Stimulated activated CD8-positive, alpha-beta memory T cell treated with anti-CD3 and anti-CD28 coated beads, Interleukin-15, amount 100 ng/mL, for 4 hours (primary cell): ENCODE data around the gene ARHGEF12.
"Not testable (repeated sequence)": the region's sequence is repeated elsewhere in the genome, so short reads cannot be mapped to it uniquely, and the experiment has no call there.

ENCODE experiments used
- DNase-seq, 2 donors: peaks; one replicate each; pipeline ENCODE4 v3.0.0-alpha.2; 2020; ENCODE audit warnings: low read depth in 2 of 2

The ARHGEF12 gene

GRCh38 chr11:120494595-120494994 is 158.4 kb downstream of the ARHGEF12 start:
- no peak for DNase-seq

GRCh38 chr11:120499088-120499487 is 162.9 kb downstream of the ARHGEF12 start:
- no peak for DNase-seq

- no peak for DNase-seq
Observed at GRCh38 chr11:120499859-120500258, 163.6 kb downstream of the ARHGEF12 start.

- DNase-seq = no peak
Observed at GRCh38 chr11:120500414-120501071, 164.3 kb downstream of the ARHGEF12 start.

GRCh38 chr11:120501440-120501839 is 165.2 kb downstream of the ARHGEF12 start:
- no peak for DNase-seq

- DNase-seq = no peak
Observed at GRCh38 chr11:120501976-120502755, 166.0 kb downstream of the ARHGEF12 start.

GRCh38 chr11:120503529-120503928 is 167.3 kb downstream of the ARHGEF12 start:
- not testable (repeated sequence) for DNase-seq

GRCh38 chr11:120505801-120506425 is 169.7 kb downstream of the ARHGEF12 start:
- DNase-seq = no peak

- DNase-seq = no peak
Observed at GRCh38 chr11:120509346-120510053, 173.3 kb downstream of the ARHGEF12 start.

GRCh38 chr11:120510406-120511115 is 174.3 kb downstream of the ARHGEF12 start:
- DNase-seq = no peak

GRCh38 chr11:120511116-120511819 is 175.1 kb downstream of the ARHGEF12 start, which contains the start of gene GRIK4:
Gene GRIK4, plus strand, starts transcription at chr11:120511748. Its CDS starts 148,571 bp downstream, at chr11:120660319.
- peak; percentile 37 to 43 for DNase-seq

- DNase-seq = no peak
Observed at GRCh38 chr11:120511820-120512738, 175.9 kb downstream of the ARHGEF12 start.

GRCh38 chr11:120512739-120513435 is 176.7 kb downstream of the ARHGEF12 start:
- no peak for DNase-seq

GRCh38 chr11:120513436-120514315 is 177.5 kb downstream of the ARHGEF12 start:
- no peak for DNase-seq

GRCh38 chr11:120514541-120515121 is 178.4 kb downstream of the ARHGEF12 start:
- DNase-seq = no peak

GRCh38 chr11:120515186-120515723 is 179.0 kb downstream of the ARHGEF12 start:
- no peak for DNase-seq
